Activated T-helper 2 cell treated with anti-CD3 and anti-CD28 coated beads, Interferon-gamma antibody, Interleukin-2, Interleukin-4, amounts not matched to agents 10 μg/mL and 5 μg/mL and 100 μg/mL, durations not matched to agents 14 hours and 24 hours and 36 hours (primary cell): ENCODE results near the gene GID8. TPM values are rescaled to one million over a fixed set of nuclear protein-coding genes. Genes with fewer than 3 reads are reported as not detected.
"Not testable (repeated sequence)": the region's sequence is repeated elsewhere in the genome, so short reads cannot be mapped to it uniquely, and the experiment has no call there.

ENCODE experiments used
- DNase-seq: peaks from one replicate; pipeline ENCODE4 v3.0.0; 2021; ENCODE audit warnings: low spot score
- H3K27ac Mint-ChIP-seq: one replicate; pipeline ENCODE4 v1.8.0; 2021; ENCODE audit warnings: mixed read lengths
- H3K27me3 Mint-ChIP-seq: one replicate; pipeline ENCODE4 v1.8.0; 2021; ENCODE audit warnings: low read depth, mixed read lengths
- H3K36me3 Mint-ChIP-seq: one replicate; pipeline ENCODE4 v1.8.0; 2021; ENCODE audit warnings: low read depth, mixed read lengths
- H3K4me1 Mint-ChIP-seq: one replicate; pipeline ENCODE4 v1.8.0; 2021; ENCODE audit warnings: low read depth, mixed read lengths
- H3K4me3 Mint-ChIP-seq: one replicate; pipeline ENCODE4 v1.8.0; 2021; ENCODE audit warnings: low read depth, mild to moderate bottlenecking, moderate library complexity, mixed read lengths
- H3K9me3 Mint-ChIP-seq: one replicate; pipeline ENCODE4 v1.8.0; 2021; ENCODE audit warnings: mixed read lengths
- intact Hi-C: fragments of 100-400 bp; cut with micrococcal nuclease; formaldehyde crosslinking; loops from one replicate; pipeline ENCODE4 v1.15.1; 2023
- total RNA-seq: library from RNA; stranded (reverse); gene quantifications from 2 replicates; pipeline ENCODE4 v1.2.3, GENCODE V29; 2022

The GID8 gene
- total RNA-seq, 1 donor from 2014 or later, result 53.7 TPM

DNA sequence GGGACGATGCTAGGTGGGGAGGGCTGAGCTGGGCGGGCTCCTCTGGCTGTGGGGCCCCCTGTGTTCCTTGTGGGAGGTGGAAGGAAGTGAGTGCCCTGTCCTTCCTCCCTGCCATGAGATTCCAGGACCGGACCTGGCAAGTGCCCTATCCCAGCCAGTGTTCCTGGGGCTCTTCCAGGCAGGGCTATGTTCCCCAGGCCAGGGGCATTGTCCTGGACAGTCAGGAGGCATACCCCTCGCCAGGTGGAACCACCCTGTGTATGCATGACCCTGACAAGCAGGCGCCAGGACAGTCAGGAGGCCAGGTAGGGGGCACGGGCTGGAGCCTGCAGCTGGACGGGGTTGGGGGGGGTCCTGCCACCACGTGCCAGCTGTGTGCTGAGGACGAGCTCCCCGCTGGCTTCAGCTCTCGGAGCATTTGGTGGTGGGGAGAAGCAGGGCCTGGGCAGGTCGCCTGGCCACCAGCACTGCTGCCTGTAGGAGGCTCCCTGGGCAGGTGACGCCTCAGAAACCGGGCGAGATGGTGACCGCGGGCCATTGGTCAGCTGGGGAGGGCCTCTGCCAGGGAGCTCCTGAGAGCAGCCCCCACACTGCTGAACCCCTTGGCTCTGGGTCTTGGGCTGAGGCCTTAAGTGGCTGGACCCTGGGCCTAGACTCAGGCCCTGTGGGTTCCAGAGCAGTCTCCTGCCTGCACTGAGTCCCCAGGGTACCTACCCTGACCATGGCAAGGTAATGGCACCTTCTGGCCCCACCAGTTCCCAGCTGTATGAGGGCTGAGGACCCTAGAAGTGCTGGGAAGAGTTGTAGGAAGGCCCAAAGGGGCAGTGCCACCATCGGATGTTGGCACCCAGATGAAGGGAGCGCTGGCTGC, 15.3 kb downstream of the GID8 start:
- Mint-ChIP-seq H3K4me3 (peak overlapping the region; percentile 74), H3K27ac (peak overlapping the region; percentile 87), H3K36me3 (peaks cover 33% of the 10 kb centered on the region), H3K4me1 (peaks cover 13% of the 10 kb centered on the region), H3K27me3 (no peaks in the 10 kb centered on the region), H3K9me3 (peaks cover 6% of the 10 kb centered on the region)
- intact Hi-C loops, result loop anchor here (2.0 kb wide), 1 partner anchor 52 kb away; no protein-coding TSS in a partner anchor
- DNase-seq, result no peak

DNA sequence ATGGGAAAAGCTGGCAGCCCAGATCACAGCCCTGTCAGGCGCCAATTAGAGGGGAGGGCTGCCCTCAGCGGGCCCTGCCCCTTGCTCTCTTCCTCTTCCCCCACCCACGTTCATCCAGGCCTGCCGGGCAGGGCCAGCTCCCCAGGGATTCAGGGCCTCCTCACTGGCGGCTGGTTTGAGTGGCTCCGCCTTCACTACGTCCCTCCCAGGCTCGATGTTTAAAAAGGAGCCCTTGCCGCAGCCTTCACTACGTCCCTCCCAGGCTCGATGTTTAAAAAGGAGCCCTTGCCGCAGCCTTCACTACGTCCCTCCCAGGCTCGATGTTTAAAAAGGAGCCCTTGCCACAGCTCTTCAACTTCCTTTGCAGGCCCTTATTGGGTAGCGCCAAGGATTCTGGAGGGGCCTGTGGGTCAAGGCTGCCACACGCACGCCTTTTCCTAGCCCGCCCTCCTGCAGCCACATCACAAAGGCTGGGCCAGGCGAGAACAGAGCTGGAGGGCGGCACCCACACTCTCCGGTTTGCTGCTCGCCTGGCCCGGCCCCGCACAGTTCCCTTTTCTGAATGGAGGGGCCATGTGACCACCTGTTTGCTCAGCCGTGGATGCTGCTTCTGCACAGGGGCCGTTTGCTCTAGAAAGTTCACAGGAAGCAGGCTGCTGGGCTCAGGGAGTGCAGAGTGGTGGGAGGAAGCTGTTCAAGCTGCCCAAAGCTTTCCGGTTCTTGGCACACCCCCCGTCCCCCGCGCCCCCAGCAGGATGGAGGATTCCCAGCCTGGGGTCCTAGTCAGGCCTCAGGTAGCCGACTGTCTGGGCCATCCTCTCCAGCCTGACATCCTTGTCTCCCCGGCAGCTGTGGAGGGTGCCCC, 16.1 kb downstream of the GID8 start:
- Mint-ChIP-seq H3K4me3 (peak overlapping the region; percentile 74), H3K36me3 (peaks cover 24% of the 10 kb centered on the region), H3K27ac (peak overlapping the region; percentile 87), H3K4me1 (peaks cover 13% of the 10 kb centered on the region), H3K9me3 (peaks cover 2% of the 10 kb centered on the region), H3K27me3 (no peaks in the 10 kb centered on the region)
- intact Hi-C loops, result loop anchor here (2.0 kb wide), 2 partner anchors 15 to 53 kb away; partner anchors contain the start of gene GID8
- peak; percentile 65 for DNase-seq

GRCh38 chr20:62955519-62956386, 17.8 kb downstream of the GID8 start:
- no peak for DNase-seq
- no peaks in the 10 kb centered on the region for H3K27me3 Mint-ChIP-seq
- H3K9me3 Mint-ChIP-seq, result no peaks in the 10 kb centered on the region
- peaks cover 7% of the 10 kb centered on the region for H3K36me3 Mint-ChIP-seq
- H3K27ac Mint-ChIP-seq, result no peak overlapping the region
- no peak overlapping the region for H3K4me3 Mint-ChIP-seq
- intact Hi-C loops, result loop anchor here (2.0 kb wide), 1 partner anchor 17 kb away; the partner anchor contains the start of gene GID8
- H3K4me1 Mint-ChIP-seq, result peaks cover 11% of the 10 kb centered on the region

DNA sequence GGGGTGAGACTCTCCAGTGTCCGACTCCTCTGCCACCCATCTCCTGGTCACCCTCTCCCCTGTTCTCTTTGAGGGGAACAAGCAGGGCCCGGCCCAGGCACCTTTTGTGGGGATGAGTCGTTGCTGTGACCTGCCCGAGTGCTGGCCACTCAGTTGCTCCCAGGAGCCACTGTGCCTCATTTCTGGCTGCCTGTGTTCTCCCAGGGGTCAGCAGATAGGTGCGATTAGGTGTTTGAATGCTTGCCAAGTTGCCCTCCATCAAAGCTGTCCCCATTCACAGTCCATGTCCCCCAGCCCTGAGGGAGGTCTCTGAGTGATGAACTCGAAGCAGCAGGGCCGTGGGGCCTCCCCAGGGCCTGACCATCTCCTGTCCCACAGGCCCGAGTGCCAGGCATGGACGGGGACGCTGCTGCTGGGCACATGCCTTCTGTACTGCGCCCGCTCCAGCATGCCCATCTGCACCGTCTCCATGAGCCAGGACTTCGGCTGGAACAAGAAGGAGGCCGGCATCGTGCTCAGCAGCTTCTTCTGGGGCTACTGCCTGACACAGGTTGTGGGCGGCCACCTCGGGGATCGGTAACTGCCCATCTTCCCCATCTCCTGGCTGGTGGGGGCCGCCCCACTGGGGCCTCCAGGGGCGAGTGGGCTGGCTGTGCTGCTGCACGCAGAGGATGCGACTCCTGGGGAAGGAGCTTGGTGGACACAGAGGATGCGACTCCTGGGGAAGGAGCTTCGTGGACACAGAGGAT, 18.6 kb downstream of the GID8 start:
- Mint-ChIP-seq H3K4me3 (no peak overlapping the region), H3K36me3 (no peaks in the 10 kb centered on the region), H3K27ac (no peak overlapping the region), H3K27me3 (no peaks in the 10 kb centered on the region), H3K4me1 (peaks cover 8% of the 10 kb centered on the region), H3K9me3 (no peaks in the 10 kb centered on the region)
- DNase-seq, result no peak
- intact Hi-C loops, result no loop called here

DNA sequence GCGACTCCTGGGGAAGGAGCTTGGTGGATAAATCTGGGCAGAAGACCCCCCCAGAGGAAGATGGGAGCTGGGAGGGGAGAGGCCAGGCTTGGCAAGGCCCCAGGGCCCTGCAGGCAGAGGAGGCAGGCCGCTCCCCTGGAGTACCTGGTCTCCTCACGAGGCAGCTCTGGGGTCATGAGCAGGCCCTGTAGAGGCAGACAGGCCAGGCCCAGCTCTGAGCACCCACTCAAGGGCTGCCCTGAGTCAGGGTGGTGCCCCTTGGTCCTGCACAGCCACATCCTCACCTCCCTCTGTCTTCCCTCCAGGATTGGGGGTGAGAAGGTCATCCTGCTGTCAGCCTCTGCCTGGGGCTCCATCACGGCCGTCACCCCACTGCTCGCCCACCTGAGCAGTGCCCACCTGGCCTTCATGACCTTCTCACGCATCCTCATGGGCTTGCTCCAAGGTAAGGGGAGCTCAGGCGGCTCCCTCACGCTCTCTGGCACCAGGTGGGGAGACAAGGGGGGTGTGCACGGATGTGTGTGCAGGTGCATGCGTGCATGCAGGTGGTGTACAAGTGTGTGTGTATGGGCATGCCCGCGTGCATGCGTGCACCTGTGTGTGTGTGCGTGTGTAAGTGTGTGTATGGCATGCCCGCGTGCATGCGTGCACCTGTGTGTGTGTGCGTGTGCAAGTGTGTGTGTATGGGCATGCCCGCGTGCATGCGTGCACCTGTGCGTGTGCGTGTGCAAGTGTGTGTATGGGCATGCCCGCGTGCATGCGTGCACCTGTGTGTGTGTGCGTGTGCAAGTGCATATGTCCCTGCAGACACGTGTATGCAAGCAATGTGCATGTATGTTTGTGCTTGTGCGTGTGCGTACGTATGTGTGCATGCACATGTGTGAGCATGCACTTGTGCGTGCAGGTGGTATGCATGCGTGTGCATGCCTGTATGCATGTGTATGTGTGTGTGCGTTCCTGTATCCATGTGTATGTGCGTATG, 19.5 kb downstream of the GID8 start:
- Mint-ChIP-seq H3K9me3 (no peaks in the 10 kb centered on the region), H3K4me1 (peaks cover 5% of the 10 kb centered on the region), H3K36me3 (no peaks in the 10 kb centered on the region), H3K4me3 (no peak overlapping the region), H3K27me3 (no peaks in the 10 kb centered on the region), H3K27ac (no peak overlapping the region)
- DNase-seq, result no peak
- intact Hi-C loops, result no loop called here

GRCh38 chr20:62958388-62959100, 20.6 kb downstream of the GID8 start:
- Mint-ChIP-seq H3K4me3 (no peak overlapping the region), H3K27ac (no peak overlapping the region), H3K9me3 (no peaks in the 10 kb centered on the region), H3K36me3 (no peaks in the 10 kb centered on the region), H3K27me3 (no peaks in the 10 kb centered on the region), H3K4me1 (peaks cover 5% of the 10 kb centered on the region)
- DNase-seq, result no peak
- intact Hi-C loops, result no loop called here

- Mint-ChIP-seq H3K4me3 (no peak overlapping the region), H3K36me3 (no peaks in the 10 kb centered on the region), H3K9me3 (no peaks in the 10 kb centered on the region), H3K27me3 (no peaks in the 10 kb centered on the region), H3K27ac (no peak overlapping the region), H3K4me1 (no peaks in the 10 kb centered on the region)
- intact Hi-C loops, result no loop called here
- DNase-seq, result no peak
Observed at GRCh38 chr20:62959101-62959971, 21.4 kb downstream of the GID8 start.

DNA sequence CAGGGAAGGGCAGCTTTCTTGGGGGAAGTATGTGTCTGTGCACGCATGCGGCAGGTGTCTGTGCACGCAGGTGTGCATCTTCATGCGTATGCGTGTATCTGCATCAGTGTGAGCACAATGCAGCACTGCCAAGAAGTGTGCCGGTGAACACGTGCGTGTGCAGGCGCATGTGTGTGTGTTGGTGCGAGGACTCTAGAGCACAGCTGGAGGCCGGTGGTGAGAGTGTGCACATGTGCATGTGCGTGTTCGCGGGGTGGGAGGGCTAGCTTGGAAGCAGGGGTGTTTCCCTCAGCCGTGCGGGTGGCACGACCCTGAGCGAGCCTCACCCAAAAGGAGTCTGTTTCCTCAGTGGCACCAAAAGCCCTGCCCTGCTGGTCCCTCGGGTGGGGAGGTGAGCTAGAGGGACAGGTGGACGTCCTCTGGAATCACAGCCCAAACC, 22.1 kb downstream of the GID8 start:
- H3K36me3 Mint-ChIP-seq, result no peaks in the 10 kb centered on the region
- H3K27ac Mint-ChIP-seq, result no peak overlapping the region
- H3K4me1 Mint-ChIP-seq, result no peaks in the 10 kb centered on the region
- no peak overlapping the region for H3K4me3 Mint-ChIP-seq
- no peaks in the 10 kb centered on the region for H3K9me3 Mint-ChIP-seq
- DNase-seq, result no peak
- no peaks in the 10 kb centered on the region for H3K27me3 Mint-ChIP-seq
- intact Hi-C loops, result no loop called here

DNA sequence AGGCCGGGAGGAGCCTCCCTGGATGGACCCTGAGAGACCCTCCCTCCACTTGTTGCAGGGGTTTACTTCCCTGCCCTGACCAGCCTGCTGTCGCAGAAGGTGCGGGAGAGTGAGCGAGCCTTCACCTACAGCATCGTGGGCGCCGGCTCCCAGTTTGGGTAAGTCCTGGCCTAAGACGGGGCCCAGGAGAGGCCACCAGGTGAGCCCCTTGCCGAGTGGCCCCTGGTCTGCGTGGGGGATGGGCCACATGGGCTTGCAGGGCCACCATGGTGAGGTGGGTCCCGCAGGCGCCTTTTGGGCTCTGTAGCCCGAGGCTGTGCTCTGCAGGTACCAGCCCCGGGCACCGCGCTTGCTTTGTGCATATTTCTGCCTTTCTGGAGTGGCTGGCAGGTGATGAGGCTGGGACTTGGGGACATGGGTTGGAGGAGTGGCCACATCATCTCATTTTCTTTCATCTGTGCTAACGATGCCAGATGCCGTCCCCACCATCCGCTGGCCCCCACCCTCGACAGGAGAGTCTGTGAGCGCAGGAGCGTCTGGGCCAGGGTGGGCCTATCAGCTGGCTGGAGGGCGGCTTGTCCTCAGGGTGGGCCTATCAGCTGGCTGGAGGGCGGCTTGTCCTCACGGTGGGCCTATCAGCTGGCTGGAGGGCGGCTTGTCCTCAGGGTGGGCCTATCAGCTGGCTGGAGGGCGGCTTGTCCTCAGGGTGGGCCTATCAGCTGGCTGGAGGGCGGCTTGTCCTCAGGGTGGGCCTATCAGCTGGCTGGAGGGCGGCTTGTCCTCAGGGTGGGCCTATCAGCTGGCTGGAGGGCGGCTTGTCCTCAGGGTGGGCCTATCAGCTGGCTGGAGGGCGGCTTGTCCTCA, 22.7 kb downstream of the GID8 start:
- H3K9me3 Mint-ChIP-seq, H3K36me3 Mint-ChIP-seq, H3K27me3 Mint-ChIP-seq, DNase-seq, H3K4me3 Mint-ChIP-seq, H3K4me1 Mint-ChIP-seq, intact Hi-C loops, H3K27ac Mint-ChIP-seq: not testable (repeated sequence)
